ENCODE measurements around the gene IRF2.

IRF2 gene

DNA sequence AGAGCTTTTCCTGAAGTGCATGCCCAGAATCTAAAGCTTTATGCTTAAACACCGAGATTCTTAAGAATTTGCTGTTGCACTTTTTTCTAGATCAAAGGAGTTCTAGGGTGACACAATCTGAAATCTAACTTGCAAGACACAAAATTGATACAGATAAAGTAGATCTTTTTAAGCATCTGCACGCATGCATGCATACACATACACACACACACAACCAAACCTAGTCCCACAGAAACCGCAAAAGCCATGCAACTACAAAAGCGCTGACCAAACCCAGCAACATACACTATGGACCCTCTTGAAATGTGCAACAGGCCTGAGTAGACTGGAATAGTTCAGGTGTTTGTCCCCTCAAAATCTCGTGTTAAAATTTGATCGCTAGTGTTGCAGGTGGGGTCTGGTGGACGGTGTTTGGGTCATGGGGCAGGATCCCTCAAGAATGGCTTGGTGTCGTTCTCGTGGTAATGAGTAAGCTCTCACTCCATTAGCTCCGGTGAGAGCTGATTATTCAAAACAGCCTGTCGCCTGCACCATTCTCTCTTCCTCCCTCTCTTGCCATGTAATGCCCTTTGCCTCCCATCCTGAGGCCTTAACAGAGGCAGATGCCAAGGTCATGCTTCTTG is 52.7 kb downstream of the IRF2 start:
- peaks cover 71% of the 10 kb centered on the region for H3K36me3 Mint-ChIP-seq (ENCODE audit: low read depth)
- H3K4me3 Mint-ChIP-seq = peak overlapping the region; percentile 69
- H3K27ac Mint-ChIP-seq = peak overlapping the region; percentile 94
- H3K9me3 Mint-ChIP-seq = peaks cover 11% of the 10 kb centered on the region
- peaks cover 69% of the 10 kb centered on the region for H3K4me1 Mint-ChIP-seq (ENCODE audit: low read depth)
- no peaks in the 10 kb centered on the region for H3K27me3 Mint-ChIP-seq (ENCODE audit: low read depth)

DNA sequence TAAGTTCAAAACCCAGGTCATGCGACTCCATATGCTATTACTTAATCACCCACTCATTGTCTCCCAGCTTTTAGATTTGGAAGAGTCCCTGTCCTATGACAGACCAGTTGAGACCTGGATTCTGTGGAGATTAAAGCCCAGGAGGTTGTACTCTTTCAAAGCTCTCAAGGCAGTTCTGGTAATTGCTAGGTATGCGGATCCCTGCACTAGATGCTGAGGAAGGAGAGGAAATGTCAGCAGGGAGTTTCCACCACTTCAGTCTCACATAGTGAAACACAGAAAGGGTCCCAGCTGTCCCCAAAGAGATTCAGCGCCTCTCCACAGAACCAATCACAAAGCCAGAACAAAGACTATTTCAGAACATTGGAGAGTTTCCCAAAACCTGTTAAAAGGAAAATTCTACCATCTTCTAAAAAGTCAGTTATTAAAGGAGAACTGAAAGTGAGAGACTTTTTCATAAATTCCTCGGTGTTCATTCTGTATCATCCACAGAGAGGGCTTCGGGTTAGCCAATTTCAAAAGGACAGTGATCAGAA is 53.4 kb downstream of the IRF2 start:
- Mint-ChIP-seq H3K4me1 (ENCODE audit: low read depth) (peaks cover 69% of the 10 kb centered on the region), H3K9me3 (peaks cover 11% of the 10 kb centered on the region), H3K36me3 (ENCODE audit: low read depth) (peaks cover 66% of the 10 kb centered on the region), H3K4me3 (peak overlapping the region; percentile 69), H3K27ac (peak overlapping the region; percentile 94), H3K27me3 (ENCODE audit: low read depth) (no peaks in the 10 kb centered on the region)

DNA sequence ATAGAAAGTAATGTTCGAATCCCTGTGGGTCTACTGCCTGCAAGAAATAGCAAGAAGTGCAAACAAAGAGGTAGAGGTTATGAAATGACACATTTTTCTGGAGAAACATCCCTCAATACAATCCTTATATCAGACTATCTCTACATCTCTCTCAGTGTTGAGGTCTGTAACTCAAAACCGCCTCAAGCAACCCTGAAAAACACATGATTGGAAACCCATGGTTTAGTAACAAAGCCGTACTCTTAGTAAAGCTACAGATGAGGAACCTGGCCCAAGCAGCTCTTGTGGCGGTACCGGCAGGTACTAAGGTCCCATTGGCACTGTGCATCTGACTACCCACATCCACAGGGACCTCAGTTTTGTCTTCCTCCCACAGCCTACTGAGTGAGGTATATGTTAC is 53.9 kb downstream of the IRF2 start:
- Mint-ChIP-seq H3K4me3 (peak overlapping the region; percentile 69), H3K27ac (peak overlapping the region; percentile 94), H3K27me3 (ENCODE audit: low read depth) (no peaks in the 10 kb centered on the region), H3K36me3 (ENCODE audit: low read depth) (peaks cover 69% of the 10 kb centered on the region), H3K4me1 (ENCODE audit: low read depth) (peaks cover 74% of the 10 kb centered on the region), H3K9me3 (peaks cover 11% of the 10 kb centered on the region)

DNA sequence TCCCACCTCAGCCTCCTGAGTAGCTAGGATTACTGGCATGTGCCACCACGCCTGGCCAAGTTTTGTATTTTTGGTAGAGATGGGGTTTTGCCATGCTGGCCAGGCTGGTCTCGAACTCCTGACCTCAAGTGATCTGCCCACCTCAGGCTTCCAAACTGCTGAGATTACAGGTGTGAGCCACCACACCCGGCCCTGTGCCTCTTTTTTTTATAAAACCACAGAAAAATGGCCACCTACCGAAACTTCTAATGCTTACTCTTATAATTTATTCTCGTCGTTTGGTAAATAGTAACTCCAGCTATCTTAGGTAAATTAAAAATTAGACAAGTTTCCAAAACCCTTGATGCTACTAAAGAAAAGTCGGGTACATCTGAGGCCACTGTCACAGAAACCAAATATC is 54.4 kb downstream of the IRF2 start:
- H3K4me3 Mint-ChIP-seq = peak overlapping the region; percentile 69
- H3K4me1 Mint-ChIP-seq (ENCODE audit: low read depth) = peaks cover 78% of the 10 kb centered on the region
- peaks cover 11% of the 10 kb centered on the region for H3K9me3 Mint-ChIP-seq
- peak overlapping the region; percentile 94 for H3K27ac Mint-ChIP-seq
- peaks cover 71% of the 10 kb centered on the region for H3K36me3 Mint-ChIP-seq (ENCODE audit: low read depth)
- no peaks in the 10 kb centered on the region for H3K27me3 Mint-ChIP-seq (ENCODE audit: low read depth)

DNA sequence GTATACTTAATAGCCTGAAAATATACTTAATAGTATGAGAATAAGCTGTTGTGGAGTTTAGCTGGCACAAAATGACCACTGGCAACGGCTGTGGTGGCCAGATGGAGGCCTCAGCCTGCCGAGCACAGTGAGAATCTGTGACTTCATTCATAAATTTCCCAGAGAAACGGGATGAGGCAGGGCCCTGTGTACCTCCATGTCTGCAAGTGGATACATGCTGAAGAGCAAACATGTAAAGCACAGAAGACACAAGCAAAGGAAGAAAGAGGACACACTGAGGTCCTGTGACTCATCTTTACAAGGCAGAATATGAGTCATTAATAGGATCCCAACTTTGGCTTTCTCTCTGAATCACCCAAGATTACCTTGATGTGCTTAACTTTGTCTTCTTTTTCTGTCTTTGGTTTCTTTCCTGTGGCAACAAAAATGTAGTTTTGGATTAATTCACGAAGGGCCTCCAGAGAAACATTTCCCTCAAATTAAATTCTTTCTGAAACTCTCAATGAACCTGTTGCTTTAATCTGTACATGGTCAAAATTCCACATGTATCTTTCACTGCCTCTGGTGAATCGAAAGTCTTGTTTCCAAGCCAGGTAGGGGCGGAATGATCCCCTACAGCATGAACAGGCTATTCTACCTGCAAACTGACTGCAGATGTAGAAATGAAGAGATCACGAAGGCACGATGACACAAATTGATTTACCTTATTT is 56.4 kb downstream of the IRF2 start:
- Mint-ChIP-seq H3K36me3 (ENCODE audit: low read depth) (peaks cover 65% of the 10 kb centered on the region), H3K27ac (peak overlapping the region; percentile 96), H3K9me3 (peaks cover 7% of the 10 kb centered on the region), H3K4me1 (ENCODE audit: low read depth) (peaks cover 82% of the 10 kb centered on the region), H3K27me3 (ENCODE audit: low read depth) (no peaks in the 10 kb centered on the region), H3K4me3 (peak overlapping the region; percentile 83)

DNA sequence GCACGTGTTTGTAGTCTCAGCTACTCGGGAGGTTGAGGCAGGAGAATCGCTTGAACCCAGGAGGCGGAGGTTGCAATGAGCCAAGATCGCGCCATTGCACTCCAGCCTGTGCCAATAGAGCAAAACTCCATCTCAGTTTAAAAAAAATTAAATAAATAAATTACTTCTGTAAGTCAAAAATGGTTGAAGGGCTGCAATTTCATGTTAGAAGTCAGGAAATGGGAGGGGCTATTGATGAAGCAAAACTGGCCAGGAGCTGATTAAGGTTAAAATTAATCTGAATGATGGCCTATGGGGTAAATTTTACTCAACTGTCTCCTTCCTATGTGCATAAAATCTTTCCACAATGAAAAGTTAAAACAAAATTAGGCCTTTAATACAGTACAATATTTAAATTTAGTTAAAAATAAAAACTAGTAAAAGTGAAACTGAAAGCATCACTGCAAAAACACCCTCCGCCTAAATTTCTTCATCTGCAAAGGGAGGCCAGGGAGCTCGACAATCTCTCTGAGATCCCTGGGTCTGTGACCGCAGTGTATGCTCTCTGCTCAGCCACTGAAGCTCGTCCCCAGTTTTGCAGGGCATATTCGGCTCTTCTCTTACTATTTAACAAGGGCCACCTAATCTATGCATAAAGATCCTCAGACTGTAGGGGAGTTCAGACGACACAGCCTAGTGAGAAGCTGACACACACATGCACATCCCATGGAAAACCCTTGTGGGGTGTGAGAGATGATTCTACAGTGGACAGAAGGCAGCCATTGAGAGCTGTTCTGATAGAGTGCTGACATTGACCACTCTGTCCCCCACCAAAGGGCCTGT is 57.2 kb downstream of the IRF2 start:
- Mint-ChIP-seq H3K27ac (peak overlapping the region; percentile 96), H3K36me3 (ENCODE audit: low read depth) (peaks cover 58% of the 10 kb centered on the region), H3K27me3 (ENCODE audit: low read depth) (no peaks in the 10 kb centered on the region), H3K4me1 (ENCODE audit: low read depth) (peaks cover 81% of the 10 kb centered on the region), H3K9me3 (peaks cover 1% of the 10 kb centered on the region), H3K4me3 (peak overlapping the region; percentile 83)

DNA sequence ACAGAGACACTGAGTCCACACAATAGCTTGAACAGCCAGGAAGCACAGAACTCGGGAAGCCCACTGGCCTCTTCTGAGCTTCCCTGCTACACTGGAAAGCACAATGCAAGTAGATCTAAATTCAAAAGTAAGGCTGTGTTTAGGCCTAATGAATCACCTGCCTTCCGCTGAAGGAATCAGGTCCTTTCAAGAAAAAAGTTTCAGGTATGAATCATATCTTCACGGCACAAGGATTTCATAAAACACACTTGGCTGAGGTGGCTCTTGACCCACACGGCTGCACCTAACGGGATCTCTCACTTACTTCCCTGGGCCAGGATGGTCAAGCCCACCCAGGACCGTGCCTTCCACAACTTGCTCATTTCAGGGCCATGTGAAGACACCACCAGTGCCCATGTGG is 59.3 kb downstream of the IRF2 start:
- Mint-ChIP-seq H3K27me3 (ENCODE audit: low read depth) (no peaks in the 10 kb centered on the region), H3K36me3 (ENCODE audit: low read depth) (peaks cover 49% of the 10 kb centered on the region), H3K4me1 (ENCODE audit: low read depth) (peaks cover 70% of the 10 kb centered on the region), H3K9me3 (no peaks in the 10 kb centered on the region), H3K4me3 (no peak overlapping the region), H3K27ac (peak overlapping the region; percentile 79)

DNA sequence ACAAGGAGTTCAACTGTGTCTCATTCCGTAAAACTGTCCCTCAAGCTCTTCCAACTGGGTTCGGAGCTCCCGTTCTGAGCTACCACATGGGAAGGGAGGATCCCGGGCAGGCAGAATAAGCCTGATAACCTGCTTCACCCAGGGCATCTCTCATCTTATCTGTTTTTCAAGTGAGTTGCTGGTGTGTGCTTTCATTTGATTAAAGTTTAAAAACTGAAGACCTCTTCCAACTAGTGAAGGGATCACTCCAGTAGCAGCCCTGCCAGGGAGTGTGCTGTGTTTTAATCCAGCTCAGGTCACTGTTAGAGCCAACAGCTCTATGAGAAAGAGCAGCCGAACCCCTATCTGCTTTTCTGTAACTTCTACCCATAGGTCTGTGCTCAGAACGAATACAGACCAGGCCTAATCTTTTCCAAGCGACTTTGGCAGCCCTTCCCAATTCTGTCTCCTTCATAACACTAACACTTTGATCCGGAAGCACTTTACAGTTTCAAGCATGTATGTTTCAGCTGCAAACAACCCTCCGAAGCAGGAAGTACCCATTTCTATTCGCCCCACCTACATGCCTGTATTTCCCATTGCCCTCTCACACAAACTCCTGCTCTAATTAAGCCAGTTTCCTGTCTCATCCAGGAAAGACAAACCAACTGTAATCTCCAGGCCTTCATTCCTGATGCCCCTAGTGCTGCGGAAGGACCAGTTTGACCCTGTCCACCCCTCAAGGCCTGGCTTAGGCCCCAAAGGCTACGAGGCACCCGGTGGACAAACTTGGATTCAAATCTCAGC is 60.9 kb downstream of the IRF2 start:
- Mint-ChIP-seq H3K9me3 (no peaks in the 10 kb centered on the region), H3K36me3 (ENCODE audit: low read depth) (peaks cover 55% of the 10 kb centered on the region), H3K4me1 (ENCODE audit: low read depth) (peaks cover 69% of the 10 kb centered on the region), H3K27ac (peak overlapping the region; percentile 66), H3K4me3 (no peak overlapping the region), H3K27me3 (ENCODE audit: low read depth) (no peaks in the 10 kb centered on the region)

DNA sequence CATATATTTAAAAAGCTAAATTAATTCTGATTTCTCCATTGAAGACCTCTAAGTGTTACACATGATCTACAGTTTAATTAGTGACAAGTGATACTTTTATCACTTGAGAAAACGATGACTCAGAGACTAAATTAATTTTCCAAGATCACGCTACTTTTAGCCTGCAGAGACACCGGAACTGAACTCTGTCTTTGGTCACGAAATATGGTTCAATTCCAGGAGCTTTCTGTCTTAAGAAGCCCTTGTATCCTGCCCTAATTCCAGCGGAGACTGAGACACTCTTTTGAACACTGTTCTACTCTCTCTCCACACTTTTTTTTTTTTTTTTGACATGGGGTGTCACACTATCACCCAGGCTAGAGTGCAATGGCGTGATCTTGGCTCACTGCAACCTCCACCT is 63.6 kb downstream of the IRF2 start:
- no peak overlapping the region for H3K4me3 Mint-ChIP-seq
- H3K36me3 Mint-ChIP-seq (ENCODE audit: low read depth) = peaks cover 59% of the 10 kb centered on the region
- H3K9me3 Mint-ChIP-seq = no peaks in the 10 kb centered on the region
- peak overlapping the region; percentile 92 for H3K27ac Mint-ChIP-seq
- peaks cover 68% of the 10 kb centered on the region for H3K4me1 Mint-ChIP-seq (ENCODE audit: low read depth)
- no peaks in the 10 kb centered on the region for H3K27me3 Mint-ChIP-seq (ENCODE audit: low read depth)

DNA sequence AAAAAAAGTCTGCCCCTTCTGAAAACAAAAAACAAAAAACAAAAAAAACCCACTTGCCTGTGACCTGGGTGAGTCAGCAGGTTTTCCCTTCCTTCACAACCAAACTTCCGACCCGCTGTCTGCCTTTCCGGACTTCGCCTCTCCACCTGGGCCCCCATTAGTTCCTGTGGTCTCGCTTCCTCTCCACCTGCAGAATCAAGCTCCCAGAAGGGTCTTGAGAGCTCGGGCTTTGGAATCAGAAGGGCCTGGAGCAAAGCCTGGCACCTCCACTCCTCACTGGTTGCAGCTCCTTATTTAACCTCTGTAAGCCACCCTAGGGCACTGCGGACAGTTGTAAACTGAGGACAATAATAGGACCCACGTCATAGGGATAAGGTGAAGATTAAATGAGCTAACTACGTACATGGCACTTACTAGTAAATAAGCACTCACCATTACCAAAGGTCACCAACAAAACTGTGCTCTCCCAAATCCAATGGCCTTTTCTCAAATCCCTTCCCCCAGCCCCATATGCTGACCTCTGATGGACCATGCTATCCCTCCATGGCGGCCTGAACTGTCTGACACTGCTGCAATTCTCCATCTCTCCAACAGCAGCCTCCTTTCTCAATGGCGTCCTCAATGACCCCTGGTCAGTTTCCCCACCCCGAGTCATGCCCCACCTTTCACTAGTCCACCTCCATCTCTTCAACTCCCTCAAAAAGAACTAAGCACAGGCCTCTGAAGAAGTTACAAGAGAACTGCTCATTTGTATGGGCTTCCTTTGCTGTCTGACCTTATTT is 64.2 kb downstream of the IRF2 start:
- Mint-ChIP-seq H3K9me3 (no peaks in the 10 kb centered on the region), H3K36me3 (ENCODE audit: low read depth) (peaks cover 57% of the 10 kb centered on the region), H3K4me1 (ENCODE audit: low read depth) (peaks cover 67% of the 10 kb centered on the region)

DNA sequence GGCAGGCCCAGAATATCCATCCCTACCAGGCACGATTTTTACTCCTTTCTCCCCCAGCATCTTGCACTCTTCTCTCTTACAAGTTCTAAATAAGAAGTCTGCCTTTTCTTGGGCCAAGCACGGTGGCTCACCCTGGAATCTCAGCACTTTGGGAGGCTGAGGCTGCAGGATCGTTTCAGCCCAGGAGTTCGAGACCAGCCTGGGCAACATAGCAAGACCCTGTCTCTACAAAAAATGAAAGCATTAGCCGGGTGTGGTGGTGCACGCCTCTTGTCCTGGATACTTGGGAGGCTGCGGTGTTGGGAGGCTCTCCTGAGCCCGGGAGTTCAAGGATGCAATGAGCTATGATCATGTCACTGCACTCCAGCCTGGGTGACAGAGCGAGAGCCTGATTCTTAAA is 64.8 kb downstream of the IRF2 start:
- peak overlapping the region; percentile 80 for H3K4me3 Mint-ChIP-seq
- peaks cover 57% of the 10 kb centered on the region for H3K36me3 Mint-ChIP-seq (ENCODE audit: low read depth)
- no peaks in the 10 kb centered on the region for H3K9me3 Mint-ChIP-seq
- H3K4me1 Mint-ChIP-seq (ENCODE audit: low read depth) = peaks cover 64% of the 10 kb centered on the region
- peak overlapping the region; percentile 92 for H3K27ac Mint-ChIP-seq
- H3K27me3 Mint-ChIP-seq (ENCODE audit: low read depth) = no peaks in the 10 kb centered on the region

More for the DNA sequence above, 64.2 kb downstream of the IRF2 start:
- Mint-ChIP-seq H3K27me3 (ENCODE audit: low read depth) (no peaks in the 10 kb centered on the region), H3K4me3 (peak overlapping the region; percentile 80), H3K27ac (peak overlapping the region; percentile 92)

DNA sequence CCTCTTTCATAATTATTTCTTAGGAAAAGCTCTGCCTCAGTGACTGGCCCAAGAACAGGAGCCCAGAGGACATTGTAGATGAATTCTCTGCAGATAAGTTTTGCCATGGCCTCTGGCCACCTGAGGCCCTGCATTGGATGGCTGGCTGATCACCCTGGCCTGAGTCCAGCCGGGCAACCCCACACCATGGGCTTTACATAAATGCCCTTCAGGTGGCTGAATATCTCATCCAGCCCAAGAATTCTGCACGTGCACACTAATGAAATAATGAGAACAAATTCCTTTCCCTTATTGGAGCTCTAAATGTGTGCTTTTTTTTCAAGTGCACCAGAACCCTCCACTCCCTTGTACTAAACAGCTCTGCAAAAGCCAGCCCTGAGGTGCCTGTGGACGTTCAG is 65.7 kb downstream of the IRF2 start:
- Mint-ChIP-seq H3K4me1 (ENCODE audit: low read depth) (peaks cover 56% of the 10 kb centered on the region), H3K27ac (peak overlapping the region; percentile 86), H3K9me3 (no peaks in the 10 kb centered on the region), H3K27me3 (ENCODE audit: low read depth) (no peaks in the 10 kb centered on the region), H3K4me3 (peak overlapping the region; percentile 80), H3K36me3 (ENCODE audit: low read depth) (peaks cover 58% of the 10 kb centered on the region)

DNA sequence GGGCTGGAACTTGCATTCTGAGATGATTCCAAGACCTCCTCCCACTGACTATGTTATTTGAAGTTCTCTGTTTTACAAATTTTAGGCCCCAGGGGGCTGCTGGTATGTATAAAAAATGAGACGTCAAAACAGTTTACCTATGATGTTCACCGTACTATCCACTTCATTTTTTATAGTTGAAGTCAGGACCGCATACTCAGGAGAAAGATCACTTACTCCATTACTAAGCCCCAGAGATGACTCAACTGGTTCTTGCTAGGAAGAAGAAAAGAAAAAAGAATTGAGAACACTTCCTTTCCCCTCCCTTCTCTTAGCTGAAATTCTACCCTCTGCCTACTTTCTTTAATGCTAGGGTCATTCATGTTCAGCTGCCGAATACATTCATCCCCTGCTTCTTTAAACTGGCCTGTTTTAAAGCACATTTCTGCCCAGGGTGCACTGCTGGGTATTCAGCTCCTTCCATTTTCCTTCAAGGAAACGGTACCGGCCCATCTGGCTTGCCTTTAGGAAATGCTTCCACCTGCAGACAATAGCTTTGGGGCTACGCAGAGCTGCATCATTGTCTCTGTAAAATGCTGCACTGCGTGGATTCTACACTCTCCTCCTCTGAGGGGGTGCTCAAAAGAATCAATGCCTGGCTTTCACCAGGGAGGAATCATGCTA is 66.2 kb downstream of the IRF2 start:
- H3K9me3 Mint-ChIP-seq = no peaks in the 10 kb centered on the region
- H3K36me3 Mint-ChIP-seq (ENCODE audit: low read depth) = peaks cover 58% of the 10 kb centered on the region
- H3K4me3 Mint-ChIP-seq = peak overlapping the region; percentile 70
- H3K27ac Mint-ChIP-seq = peak overlapping the region; percentile 86
- H3K4me1 Mint-ChIP-seq (ENCODE audit: low read depth) = peaks cover 56% of the 10 kb centered on the region
- H3K27me3 Mint-ChIP-seq (ENCODE audit: low read depth) = no peaks in the 10 kb centered on the region
